Measurements from ENCODE around the gene PIKFYVE. TPM values are rescaled to one million over a fixed set of nuclear protein-coding genes. Genes with fewer than 3 reads are reported as not detected.

Gene PIKFYVE
- total RNA-seq, 1 experiment from 2014 or later, result 27.2 TPM

GRCh38 chr2:208244422-208244821, 21.6 kb upstream of the PIKFYVE start:
- no peak overlapping the region for H2BK120ac ChIP-seq (ENCODE audit: low read depth, low read length, poor library complexity, severe bottlenecking)
- no peaks in the 10 kb centered on the region for H3K79me2 ChIP-seq (ENCODE audit: insufficient read depth, low read length)
- H3K4me2 ChIP-seq (ENCODE audit: insufficient read depth, insufficient read length, low read length), result no peak overlapping the region
- no peak overlapping the region for H3K9ac ChIP-seq (ENCODE audit: extremely low read depth, insufficient read length, low read length)
- H3K4me3 Mint-ChIP-seq, result no peak overlapping the region
- no peak overlapping the region for H4K91ac ChIP-seq (ENCODE audit: insufficient read length, low read depth, low read length)
- no peaks in the 10 kb centered on the region for H3K27me3 ChIP-seq (ENCODE audit: insufficient read depth, low read length)
- no peak overlapping the region for H2BK20ac ChIP-seq (ENCODE audit: low read depth, low read length, poor library complexity, severe bottlenecking)
- no peak overlapping the region for H2BK15ac ChIP-seq (ENCODE audit: low read depth, low read length)
- no peak overlapping the region for H4K8ac ChIP-seq (replicated peaks; ENCODE audit: insufficient read length, low read depth, low read length)
- no peak overlapping the region for H3K56ac ChIP-seq (ENCODE audit: insufficient read length, low read depth, low read length)
- peaks cover 68 to 93% (median 91%) of the 10 kb centered on the region in 3 experiments for H3K36me3 Mint-ChIP-seq (ENCODE audit: insufficient read depth in 1 of 3, low read depth in 3 of 3)
- no peak for TF ChIP-seq CTCF (conservative IDR thresholded peaks at IDR 0.05)
- H3K27ac Mint-ChIP-seq, result 0 out of 7 replicates have a peak overlapping the region, but pooled peaks of 1 of the 3 experiments have one; percentile 23
- H3K79me1 ChIP-seq (ENCODE audit: insufficient read depth, low read depth, low read length, poor library complexity, severe bottlenecking), result no peaks in the 10 kb centered on the region
- no peak for DNase-seq
- no peak overlapping the region for H3K23ac ChIP-seq (ENCODE audit: insufficient read length, low read depth, low read length)
- no peaks in the 10 kb centered on the region for H3K23me2 ChIP-seq (ENCODE audit: insufficient read length, low read depth, low read length, poor library complexity, severe bottlenecking)
- no peaks in the 10 kb centered on the region for H3K9me3 ChIP-seq (ENCODE audit: control insufficient read depth, low read depth, low read length)
- H3K9me3 Mint-ChIP-seq, result no peaks in the 10 kb centered on the region
- H3K4me1 ChIP-seq (ENCODE audit: insufficient read depth, low read length), result no peaks in the 10 kb centered on the region
- no peak overlapping the region for H3K27ac ChIP-seq (ENCODE audit: insufficient read length, low read depth, low read length)
- H2BK12ac ChIP-seq (ENCODE audit: insufficient read length, low read depth, low read length), result no peak overlapping the region
- no peak overlapping the region for H3K14ac ChIP-seq (ENCODE audit: insufficient read depth, low read length)
- H4K20me1 ChIP-seq (ENCODE audit: control insufficient read depth, insufficient read depth, insufficient read length), result no peaks in the 10 kb centered on the region
- no peak overlapping the region for H3K18ac ChIP-seq (ENCODE audit: insufficient read length, low read depth, low read length)
- H2BK5ac ChIP-seq (ENCODE audit: insufficient read length, low read length), result no peak overlapping the region
- no peak overlapping the region for H2AK5ac ChIP-seq (ENCODE audit: insufficient read length, low read length)
- H2AFZ ChIP-seq (ENCODE audit: low read length), result no peak overlapping the region
- H3K4me1 Mint-ChIP-seq, result peaks cover 0 to under 1% of the 10 kb centered on the region in 2 experiments; a peak in 1 of 4 replicates
- no peak overlapping the region for H3K4ac ChIP-seq (ENCODE audit: low read depth, low read length)
- H3K27me3 Mint-ChIP-seq (ENCODE audit: low read depth), result no peaks in the 10 kb centered on the region
- H3T11ph ChIP-seq (ENCODE audit: low read length), result no peak overlapping the region
- H4K5ac ChIP-seq (ENCODE audit: insufficient read length, low read depth, low read length), result no peak overlapping the region
